Measurements from ENCODE around the gene KIAA1549.
"Not testable (repeated sequence)": the region's sequence is repeated elsewhere in the genome, so short reads cannot be mapped to it uniquely, and the experiment has no call there.

KIAA1549 gene

DNA sequence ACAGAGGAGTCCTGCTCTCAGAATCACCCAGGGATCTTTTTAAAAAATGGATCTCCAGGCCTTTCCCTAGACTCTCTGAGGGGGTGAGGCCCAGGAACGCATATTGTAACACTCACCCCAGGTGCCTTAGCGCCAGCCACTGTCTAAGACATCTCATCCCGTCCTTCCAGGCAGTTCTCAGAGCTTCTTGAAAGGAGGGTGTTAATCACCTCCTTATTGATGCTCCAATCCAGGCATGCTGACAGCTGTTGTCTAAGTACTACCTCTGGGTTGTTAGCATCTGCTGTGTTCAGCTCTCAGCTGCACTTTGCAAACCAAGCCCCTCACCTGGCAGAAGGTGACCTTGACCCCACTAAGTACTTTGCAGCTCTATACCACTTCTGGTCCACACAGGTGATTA lies 36.0 kb downstream of the KIAA1549 start:
- in situ Hi-C loops (cut with MboI; ENCODE audit: low sequenced_read_pairs) = no loop called here

DNA sequence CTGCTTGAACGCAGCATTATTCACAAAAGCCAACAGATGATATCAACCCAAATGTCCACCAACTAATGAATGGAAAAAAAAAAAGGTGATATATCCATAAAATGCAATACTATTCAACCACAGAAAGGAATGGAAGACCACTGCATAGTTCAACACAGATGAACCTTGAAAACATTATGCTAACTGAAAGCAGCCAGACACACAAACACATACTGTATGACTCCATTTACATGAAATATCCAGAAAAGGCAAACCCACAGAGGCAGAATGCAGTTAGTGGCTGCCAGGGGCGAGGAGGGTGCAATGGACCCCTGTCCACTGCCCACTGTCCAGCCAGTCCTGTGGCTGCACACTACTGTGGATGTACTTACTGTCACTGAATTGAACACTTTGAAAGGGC lies 36.6 kb downstream of the KIAA1549 start:
- in situ Hi-C loops (cut with MboI; ENCODE audit: low sequenced_read_pairs) = no loop called here

DNA sequence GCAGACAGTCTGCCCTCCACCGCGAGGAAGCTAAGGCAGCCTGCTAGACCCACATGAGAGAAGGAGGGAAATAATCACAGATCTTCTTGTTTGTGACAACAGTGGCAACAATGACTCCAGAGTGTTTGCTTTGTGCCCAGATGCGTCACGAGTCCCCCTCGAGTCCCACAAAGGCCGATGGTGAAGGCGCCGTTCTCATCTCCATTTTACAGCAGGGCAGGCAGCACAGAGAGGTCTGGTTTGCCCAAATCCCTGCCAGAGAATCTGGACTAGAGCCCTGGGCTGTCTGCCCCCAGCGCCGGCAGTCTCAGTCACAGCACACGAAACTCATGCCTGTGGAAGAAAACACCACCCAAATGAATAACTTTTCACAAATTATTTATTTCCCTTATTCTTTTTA lies 38.1 kb downstream of the KIAA1549 start:
- in situ Hi-C loops (cut with MboI; ENCODE audit: low sequenced_read_pairs) = no loop called here

DNA sequence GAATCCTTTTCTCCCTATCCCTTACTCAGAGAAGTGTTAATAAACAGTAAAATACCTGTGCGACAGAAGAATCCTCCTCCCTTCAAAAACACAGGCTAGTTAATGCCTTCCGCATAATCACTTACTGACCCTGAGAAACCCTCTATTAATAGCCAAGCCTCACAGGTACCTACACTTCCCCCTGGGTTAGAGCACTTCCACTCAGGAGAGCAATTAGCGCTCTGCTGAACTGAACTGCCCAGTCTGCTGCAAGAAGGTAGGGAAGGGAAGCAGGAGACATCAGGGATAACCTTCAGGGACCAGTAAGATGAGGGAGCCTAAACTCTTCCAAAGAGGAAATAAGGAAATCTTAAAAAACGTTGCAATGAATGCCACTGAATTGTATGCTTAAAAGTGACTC lies 39.6 kb downstream of the KIAA1549 start:
- in situ Hi-C loops (cut with MboI; ENCODE audit: low sequenced_read_pairs) = no loop called here

DNA sequence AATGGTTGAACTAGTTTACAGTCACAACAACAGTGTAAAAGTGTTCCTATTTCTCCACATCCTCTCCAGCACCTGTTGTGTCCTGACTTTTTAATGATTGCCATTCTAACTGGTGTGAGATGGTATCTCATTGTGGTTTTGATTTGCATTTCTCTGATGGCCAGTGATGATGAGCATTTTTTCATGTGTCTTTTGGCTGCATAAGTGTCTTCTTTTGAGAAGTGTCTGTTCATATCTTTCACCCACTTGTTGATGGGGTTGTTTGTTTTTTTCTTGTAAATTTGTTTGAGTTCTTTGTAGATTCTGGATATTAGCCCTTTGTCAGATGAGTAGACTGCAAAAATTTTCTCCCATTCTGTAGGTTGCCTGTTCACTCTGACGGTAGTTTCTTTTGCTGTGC lies 40.6 kb downstream of the KIAA1549 start:
- in situ Hi-C loops (cut with MboI; ENCODE audit: low sequenced_read_pairs) = not testable (repeated sequence)

DNA sequence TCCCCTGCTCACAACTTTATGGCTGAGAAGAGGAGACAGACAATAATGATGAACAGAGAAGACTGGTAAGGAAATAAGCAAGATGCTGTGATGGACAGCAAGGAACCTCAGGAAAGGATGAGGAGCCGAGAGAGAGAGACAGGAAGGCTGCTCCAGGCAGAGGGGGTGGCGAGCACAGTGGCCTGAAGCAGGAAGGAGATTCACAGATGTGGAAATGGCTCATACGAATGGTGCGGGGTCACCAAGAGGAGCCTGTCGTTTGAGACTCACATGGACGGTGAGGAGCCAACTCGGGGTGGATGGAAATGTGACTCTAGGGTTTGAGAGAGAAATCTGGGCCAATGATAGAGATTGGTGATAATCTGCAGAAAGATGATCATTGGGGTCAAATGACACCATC lies 43.7 kb downstream of the KIAA1549 start:
- in situ Hi-C loops (cut with MboI; ENCODE audit: low sequenced_read_pairs) = no loop called here

DNA sequence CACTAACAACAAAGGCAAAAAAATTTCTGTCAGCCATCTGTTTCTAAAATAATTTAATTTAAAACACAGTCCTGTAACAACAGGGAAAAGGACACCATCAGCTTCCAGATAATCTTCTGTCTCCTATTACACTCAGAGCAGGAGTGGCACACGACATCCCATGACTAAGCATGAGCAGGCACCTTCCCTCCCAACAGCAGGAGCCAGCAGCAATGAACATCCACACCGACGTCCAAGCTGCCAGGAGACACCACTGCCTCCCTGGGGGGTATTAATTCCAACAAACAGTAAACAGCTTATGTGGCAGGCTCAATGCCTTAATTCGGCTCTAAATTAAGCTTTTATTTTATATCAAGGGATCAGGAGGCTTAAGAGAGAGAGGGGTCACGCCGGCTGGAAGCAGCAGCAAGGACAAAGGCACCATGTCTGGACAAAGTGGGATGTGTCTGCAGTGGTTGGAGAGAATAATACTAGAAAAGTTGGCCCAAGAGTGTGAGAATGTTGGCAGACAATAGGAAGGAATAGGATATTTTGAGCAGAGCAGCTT lies 45.7 kb downstream of the KIAA1549 start:
- in situ Hi-C loops (cut with MboI; ENCODE audit: low sequenced_read_pairs) = no loop called here

DNA sequence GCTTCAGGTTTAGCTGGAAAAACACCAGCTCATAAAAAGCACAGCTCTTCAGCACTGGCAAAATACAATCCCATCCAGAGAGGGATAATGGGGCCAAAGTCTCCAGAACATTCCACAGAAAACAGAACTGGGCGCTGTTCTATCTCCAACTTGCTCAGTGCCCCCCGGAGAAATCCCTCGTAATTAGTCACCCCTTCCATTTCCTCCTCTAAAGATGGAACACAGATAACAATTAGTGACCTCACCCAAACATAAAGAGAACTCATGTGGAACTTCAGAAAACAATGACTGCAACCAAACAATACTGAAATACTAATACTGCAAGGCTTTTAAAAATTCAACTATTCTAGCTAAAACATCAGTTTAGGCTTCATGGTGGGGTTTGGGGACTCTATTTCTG lies 46.3 kb downstream of the KIAA1549 start:
- in situ Hi-C loops (cut with MboI; ENCODE audit: low sequenced_read_pairs) = no loop called here

DNA sequence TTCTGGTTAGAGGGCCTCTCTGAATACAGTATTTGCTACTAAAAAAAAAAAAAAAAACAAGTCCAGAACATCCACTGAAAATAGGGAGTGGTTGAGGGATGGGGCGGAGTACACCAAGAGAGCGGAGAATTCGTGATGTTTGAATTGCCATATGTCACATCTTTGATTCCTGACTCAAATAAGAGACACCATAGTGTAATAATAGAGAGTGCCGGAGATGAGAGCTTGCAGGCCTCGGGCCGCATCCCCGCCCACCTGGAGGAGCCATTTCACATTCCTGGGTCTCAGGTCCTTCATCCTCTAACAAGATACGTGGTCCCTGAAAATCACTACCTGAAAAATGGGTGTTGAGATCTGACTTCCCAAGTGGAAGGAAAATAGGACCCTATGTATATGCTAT lies 46.8 kb downstream of the KIAA1549 start:
- in situ Hi-C loops (cut with MboI; ENCODE audit: low sequenced_read_pairs) = no loop called here

DNA sequence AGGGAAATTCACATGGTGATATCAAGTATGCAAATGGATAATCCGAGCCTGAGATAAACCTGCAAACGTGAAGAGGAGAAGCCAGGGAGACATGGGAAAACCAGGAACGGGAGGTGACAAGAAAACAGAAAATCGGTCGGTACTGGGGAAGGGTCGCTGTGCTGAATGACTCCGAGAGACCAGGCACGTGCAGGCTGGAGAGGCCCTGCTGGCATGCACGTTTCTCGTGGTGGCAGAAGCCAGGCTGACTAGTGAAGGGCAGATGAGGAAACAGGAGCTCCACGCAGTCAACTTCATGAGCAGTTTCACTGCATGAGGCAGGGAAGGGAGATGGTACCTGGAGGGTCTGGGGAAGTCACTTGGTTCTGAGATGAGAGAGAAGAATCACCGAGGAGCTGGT lies 48.3 kb downstream of the KIAA1549 start:
- in situ Hi-C loops (cut with MboI; ENCODE audit: low sequenced_read_pairs) = no loop called here

DNA sequence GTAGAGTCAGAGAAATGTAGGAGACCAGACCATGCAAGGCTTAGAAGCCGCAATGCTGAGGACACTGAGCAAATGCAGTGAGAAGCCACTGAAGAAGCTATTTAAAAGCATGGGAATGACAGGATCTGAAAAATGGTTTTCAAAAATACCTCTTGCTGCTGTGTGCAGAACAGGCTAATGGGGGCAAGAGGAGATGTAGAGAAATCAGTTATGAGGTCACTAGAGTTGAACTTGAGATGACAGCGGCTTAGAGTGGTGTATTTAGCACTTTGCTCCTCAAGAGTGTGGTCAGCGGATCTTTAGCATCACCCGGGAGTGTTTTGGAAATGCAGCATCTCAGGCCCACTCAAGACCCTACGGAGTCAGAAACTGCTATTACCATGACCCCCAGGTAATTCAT lies 48.8 kb downstream of the KIAA1549 start:
- in situ Hi-C loops (cut with MboI; ENCODE audit: low sequenced_read_pairs) = no loop called here

DNA sequence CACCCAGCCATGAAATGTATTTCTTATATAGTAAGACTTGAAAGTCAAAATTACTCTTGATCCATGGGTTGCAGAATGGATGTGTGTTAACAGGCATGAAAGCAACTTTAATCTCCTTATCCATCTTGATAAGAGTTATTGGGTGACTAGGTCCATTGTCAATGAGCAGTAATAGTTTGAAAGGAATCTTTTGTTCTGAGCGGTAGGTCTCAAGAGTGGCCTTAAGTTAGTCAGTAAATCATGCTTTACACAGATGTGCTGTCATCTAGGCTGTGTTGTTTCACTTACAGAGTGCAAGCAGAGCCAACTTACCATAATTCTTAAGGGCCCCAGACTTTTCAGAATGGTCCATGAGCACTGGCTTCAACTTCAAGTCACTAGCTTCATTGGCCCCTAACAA lies 51.2 kb downstream of the KIAA1549 start:
- in situ Hi-C loops (cut with MboI; ENCODE audit: low sequenced_read_pairs) = no loop called here

DNA sequence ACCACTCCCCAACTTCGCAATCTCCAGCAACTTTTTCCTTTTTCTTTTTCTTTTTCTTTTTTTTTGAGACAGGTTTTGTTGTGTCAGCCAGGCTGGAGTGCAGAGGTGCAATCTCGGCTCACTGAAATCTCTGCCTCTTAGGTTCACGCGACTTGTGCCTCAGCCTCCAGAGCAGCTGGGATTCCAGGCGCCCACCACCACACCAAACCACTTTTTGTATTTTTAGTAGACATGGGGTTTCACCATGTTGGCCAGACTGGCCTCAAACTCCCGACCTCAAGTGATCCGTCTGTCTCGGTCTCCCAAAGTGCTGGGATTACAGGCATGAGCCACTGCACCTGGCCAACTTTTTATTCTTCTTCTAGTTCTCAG lies 55.0 kb downstream of the KIAA1549 start:
- in situ Hi-C loops (cut with MboI; ENCODE audit: low sequenced_read_pairs) = no loop called here

DNA sequence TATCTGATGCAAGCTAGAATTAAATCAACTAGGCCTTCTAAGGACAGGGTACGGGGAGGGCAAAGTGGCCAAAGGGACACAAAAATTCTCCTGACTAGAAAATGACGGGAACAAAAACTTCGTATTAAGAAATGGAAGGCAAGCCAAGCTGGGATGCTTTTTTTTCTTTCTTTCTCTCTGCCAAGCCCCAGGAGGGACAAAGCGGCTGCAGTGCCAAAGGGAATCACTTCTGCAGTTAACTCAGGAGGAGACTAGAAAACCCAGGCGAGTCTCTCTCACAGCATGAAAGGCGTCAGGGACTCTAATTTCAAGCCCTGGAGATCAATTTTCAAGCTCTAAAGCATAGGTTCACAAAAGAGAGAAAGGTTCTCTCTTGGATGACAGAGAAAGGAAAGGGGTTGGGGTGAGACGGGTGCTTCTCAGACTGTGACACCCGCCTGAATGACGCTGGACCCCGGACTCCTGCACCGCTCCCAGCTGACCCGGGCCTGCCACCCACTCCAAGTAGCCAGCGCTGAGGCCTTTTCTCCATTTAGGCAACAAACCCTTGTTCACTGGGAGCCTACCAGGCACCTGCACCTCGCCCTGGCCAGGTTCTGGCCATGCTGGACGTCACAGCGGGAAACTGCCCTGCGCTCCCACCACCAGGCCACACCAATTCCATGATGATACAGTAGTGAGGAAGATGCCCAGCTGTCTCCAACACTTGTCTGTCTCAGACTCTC lies 56.5 kb downstream of the KIAA1549 start:
- in situ Hi-C loops (cut with MboI; ENCODE audit: low sequenced_read_pairs) = no loop called here

DNA sequence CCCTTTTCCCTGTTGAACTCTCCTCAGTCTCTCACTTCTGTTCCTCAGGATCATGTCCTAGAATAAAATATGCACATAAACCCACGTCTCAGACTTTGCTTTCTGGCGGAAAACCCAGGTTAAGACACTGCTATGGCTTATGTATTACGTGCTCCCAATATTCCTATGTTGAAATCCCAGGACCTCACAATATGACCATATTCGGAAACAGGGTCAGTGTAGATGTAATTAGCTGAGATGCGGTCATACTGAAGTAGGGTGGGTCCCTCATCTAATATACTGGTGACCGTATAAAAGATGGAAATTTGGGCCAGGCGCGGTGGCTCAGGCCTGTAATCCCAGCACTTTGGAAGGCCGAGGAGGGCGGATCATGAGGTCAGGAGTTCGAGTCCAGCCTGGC lies 59.9 kb downstream of the KIAA1549 start:
- in situ Hi-C loops (cut with MboI; ENCODE audit: low sequenced_read_pairs) = no loop called here

DNA sequence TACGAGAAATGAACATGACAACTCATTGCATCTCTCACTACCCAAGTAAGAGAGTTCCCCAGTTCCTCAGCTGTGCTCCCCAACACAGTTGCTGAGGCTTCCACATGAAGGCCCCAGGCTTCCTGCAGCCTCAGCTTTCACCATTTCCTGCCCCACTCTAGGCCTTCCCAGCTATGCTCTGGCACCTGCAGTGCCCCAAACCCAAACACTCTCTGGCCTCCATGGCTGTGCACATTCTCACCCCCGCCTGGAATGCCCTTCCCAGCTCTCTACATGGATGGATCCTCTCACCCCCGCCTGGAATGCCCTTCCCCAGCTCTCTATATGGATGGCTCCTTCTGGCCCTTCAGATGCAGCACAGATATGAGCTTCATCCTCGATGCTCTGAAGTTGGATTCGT lies 61.3 kb downstream of the KIAA1549 start:
- in situ Hi-C loops (cut with MboI; ENCODE audit: low sequenced_read_pairs) = no loop called here

DNA sequence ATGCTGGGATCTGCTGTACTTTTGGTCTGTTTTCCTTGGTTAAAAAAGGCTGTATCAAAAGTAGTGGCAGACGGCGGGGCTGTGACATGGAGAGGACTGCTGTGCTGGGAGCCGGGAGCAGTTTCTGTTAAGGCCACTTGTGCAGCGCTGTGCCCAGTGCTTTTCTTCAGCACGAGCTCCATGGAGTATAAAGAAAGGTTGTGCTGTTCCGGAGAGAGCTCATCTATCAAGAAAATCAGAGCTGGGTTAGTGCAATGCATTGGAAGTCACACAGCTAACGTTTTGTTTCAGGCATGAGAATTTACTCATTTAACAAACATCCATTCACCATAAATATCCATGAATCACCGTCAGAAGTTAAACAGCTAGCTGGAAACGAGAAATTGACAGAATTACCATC lies 62.0 kb downstream of the KIAA1549 start:
- in situ Hi-C loops (cut with MboI; ENCODE audit: low sequenced_read_pairs) = no loop called here

DNA sequence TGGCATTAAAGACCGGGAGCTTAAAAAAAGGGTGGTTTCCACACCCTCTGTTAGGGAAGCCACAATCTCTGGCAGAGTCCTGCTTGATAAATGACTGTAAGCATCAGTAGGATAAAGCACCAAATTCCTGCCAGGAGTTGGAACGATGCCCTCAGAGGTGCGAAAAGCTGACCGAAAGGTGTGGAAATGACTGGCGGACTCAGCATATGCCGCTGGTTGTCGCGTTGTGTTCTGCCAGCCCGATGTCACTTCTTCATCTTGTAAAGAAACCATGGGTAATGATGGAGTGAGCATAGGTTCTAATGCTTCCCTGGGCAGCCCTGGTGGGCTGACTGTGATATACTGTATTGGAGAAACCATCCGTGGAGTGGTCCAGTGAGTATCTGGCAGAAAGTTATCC lies 62.4 kb downstream of the KIAA1549 start:
- in situ Hi-C loops (cut with MboI; ENCODE audit: low sequenced_read_pairs) = no loop called here

DNA sequence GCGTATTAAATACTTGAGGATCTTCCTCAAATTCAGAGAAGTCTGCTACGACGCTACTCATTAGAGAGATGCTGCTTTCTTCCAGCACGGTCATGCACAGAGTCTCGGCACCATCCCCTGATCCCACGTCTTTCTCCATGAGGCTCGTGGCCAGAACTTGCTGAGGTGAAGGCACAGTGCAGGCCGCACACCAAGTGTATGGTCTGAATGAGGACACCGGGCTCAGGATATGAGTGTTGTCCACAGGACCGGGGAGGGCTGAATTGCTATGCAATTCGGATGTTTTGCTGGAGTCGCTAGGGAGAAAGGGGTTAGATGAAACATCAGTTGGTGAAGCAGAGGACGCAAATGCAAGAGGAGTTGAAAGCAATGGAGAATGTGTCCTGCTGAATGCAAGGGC lies 63.0 kb downstream of the KIAA1549 start:
- in situ Hi-C loops (cut with MboI; ENCODE audit: low sequenced_read_pairs) = no loop called here

DNA sequence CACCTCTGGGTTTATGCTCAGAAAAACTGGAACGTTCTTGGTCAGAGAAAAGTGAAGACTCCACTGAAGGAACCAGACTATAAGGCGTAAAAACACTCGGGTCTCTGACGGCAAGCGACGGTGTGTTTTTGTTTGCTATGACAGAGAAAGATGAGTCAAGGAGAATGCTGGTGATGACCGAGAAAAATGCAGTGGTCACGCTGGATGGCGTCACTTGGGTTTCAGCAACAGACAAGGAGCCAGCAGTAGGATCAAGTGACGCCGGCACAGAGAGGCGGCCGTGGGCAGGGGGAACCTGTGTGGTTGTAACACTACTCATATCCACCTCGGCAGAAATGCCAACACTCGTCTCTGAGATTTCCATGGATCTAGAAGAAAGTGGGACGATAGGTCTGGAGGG lies 63.4 kb downstream of the KIAA1549 start:
- in situ Hi-C loops (cut with MboI; ENCODE audit: low sequenced_read_pairs) = no loop called here

DNA sequence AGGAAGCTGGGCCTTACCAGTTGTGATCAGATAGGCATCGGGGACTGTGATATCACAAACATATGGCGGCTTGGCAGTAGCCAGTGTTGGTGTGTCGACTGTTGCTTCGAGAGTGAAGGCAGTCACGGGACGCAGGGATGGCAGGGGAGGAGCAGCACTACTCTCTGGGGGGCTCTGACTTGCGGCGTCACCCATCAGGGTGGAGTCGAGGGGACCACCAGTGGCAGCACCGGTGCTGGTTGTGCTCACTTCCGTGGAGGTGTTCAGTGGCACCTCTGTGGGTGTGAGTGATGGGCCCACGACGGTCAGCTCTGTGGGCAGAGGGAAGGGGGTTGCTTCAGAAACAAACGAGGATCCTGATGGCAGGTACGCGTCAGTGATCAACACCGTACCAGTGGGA lies 64.5 kb downstream of the KIAA1549 start:
- in situ Hi-C loops (cut with MboI; ENCODE audit: low sequenced_read_pairs) = no loop called here

DNA sequence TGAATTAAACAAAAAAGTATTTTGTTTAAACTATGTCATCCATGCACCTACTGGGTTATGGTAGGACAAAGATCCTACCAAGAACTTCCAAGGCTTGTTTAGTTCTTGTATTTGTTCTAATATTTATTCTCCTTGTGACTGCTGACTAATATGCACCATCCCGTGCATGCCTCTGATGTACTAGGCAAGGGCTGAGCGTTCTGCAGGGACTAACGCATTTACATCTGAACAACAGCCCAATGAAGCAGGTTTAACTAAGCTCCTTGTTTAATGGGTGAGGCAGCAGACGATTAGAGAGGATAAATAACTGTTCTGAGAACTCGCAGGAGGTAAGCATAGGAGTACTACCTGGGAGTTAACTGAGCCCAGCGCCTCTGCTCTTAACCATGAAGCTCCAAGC lies 64.9 kb downstream of the KIAA1549 start:
- in situ Hi-C loops (cut with MboI; ENCODE audit: low sequenced_read_pairs) = no loop called here

DNA sequence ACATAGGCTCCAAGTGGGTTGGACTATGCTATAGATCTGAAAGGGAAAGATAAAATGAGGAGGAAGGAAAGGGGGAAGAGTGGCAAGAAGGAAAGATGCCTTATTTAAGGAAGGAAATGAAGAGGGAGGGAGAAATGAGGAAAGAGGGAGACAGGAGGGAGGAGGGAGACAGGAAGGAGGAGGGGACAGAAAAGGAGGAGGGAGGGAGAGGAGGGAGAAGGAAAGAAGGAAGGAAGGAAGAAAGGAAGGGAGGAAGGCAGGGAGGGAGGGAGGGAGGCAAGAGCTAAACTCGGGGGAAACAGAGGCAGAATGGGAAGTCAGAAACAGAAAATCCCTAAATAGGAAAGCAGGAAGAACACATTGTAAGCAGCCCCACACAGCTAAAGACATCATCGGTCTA lies 67.4 kb downstream of the KIAA1549 start:
- in situ Hi-C loops (cut with MboI; ENCODE audit: low sequenced_read_pairs) = no loop called here

Data from hTERT RPE-1 (cell line).